ENCODE results near the gene TMSB4Y.

Gene TMSB4Y

DNA sequence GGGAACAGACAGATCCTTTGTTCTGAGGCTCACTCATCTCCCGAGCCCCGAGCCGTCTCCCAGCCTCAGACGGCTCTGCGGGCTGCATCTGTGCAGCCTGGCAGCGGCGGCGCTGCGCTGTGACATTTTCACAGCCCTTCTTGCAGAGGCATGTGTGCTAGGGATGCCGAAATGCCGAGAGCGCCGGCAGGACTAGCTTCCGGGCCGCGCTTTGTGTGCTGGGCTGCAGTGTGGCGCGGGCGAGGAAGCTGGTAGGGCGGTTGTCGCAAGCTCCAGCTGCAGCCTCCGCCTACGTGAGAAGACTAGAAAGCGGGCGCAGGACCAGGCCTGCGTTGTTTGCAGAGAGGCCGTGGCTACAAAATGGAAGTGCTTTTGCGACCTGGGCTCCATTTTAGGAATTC lies at the start of gene TMSB4Y:
Gene TMSB4Y, plus strand, starts transcription at position 332 of the 401 bp plus-strand sequence.
- no peaks in the 10 kb centered on the region for H3K36me3 ChIP-seq (ENCODE audit: control insufficient read depth in 2 of 2, insufficient read depth in 2 of 2, low read length in 2 of 2)
- no peak within 1 kb of the TSS for H3K27ac ChIP-seq (ENCODE audit: low read length)
- H3K9ac ChIP-seq (ENCODE audit: low read length in 2 of 2): peak within 1 kb of the TSS in 1 of 2 donors; percentile 89
- H3K9me3 ChIP-seq (ENCODE audit: control insufficient read depth in 2 of 2, low read length in 2 of 2): no peaks in the 10 kb centered on the region
- H3K4me1 ChIP-seq (ENCODE audit: control insufficient read depth, insufficient read depth, low read length): no peaks in the 10 kb centered on the region
- no peaks in the 10 kb centered on the region for H3K27me3 ChIP-seq (ENCODE audit: control insufficient read depth in 1 of 2, insufficient read depth in 2 of 2, low read length in 2 of 2)
- peak within 1 kb of the TSS in 1 of 2 donors; percentile 83 for H3K4me3 ChIP-seq (ENCODE audit: low read length in 2 of 2)

- no peaks in the 10 kb centered on the region for H3K9me3 ChIP-seq (ENCODE audit: control insufficient read depth in 2 of 2, low read length in 2 of 2)
- no peaks in the 10 kb centered on the region for H3K27me3 ChIP-seq (ENCODE audit: control insufficient read depth in 1 of 2, insufficient read depth in 2 of 2, low read length in 2 of 2)
- H3K4me1 ChIP-seq (ENCODE audit: control insufficient read depth, insufficient read depth, low read length): no peaks in the 10 kb centered on the region
- H3K4me3 ChIP-seq (ENCODE audit: low read length in 2 of 2): no peak overlapping the region
- no peaks in the 10 kb centered on the region for H3K36me3 ChIP-seq (ENCODE audit: control insufficient read depth in 2 of 2, insufficient read depth in 2 of 2, low read length in 2 of 2)
- H3K9ac ChIP-seq (ENCODE audit: low read length in 2 of 2): no peak overlapping the region
- no peak overlapping the region for H3K27ac ChIP-seq (ENCODE audit: low read length)
Measured at GRCh38 chrY:13664162-13664561, 39.5 kb upstream of the TMSB4Y start.

DNA sequence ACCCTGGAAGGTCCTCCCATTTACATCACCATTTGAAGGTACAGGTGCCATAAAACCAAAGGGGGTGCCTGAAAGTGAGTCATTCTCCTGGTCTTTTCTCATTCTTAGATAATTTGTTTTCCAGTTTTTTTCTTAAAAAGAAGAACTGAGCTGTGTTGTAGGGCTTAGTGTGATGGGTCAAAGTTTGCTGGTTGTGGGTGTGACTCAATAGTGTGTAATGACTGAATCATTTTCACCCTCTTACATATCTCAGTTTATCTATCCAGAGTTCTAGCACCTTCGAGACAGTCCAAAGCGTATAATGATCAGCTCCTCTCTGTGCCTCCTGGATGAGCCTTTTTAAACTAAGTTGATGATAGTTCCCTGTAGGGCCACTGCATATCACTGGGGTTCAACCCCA lies 32.6 kb upstream of the TMSB4Y start:
- Histone ChIP-seq H3K9me3 (ENCODE audit: control insufficient read depth in 2 of 2, low read length in 2 of 2) (no peaks in the 10 kb centered on the region), H3K36me3 (ENCODE audit: control insufficient read depth in 2 of 2, insufficient read depth in 2 of 2, low read length in 2 of 2) (no peaks in the 10 kb centered on the region)

GRCh38 chrY:13702276-13702675 lies 1.4 kb upstream of the TMSB4Y start:
- Histone ChIP-seq H3K9ac (ENCODE audit: low read length in 2 of 2) (no peak overlapping the region), H3K36me3 (ENCODE audit: control insufficient read depth in 2 of 2, insufficient read depth in 2 of 2, low read length in 2 of 2) (no peaks in the 10 kb centered on the region), H3K27me3 (ENCODE audit: control insufficient read depth in 1 of 2, insufficient read depth in 2 of 2, low read length in 2 of 2) (no peaks in the 10 kb centered on the region), H3K27ac (ENCODE audit: low read length) (no peak overlapping the region), H3K4me3 (ENCODE audit: low read length in 2 of 2) (no peak overlapping the region), H3K9me3 (ENCODE audit: control insufficient read depth in 2 of 2, low read length in 2 of 2) (no peaks in the 10 kb centered on the region), H3K4me1 (ENCODE audit: control insufficient read depth, insufficient read depth, low read length) (no peaks in the 10 kb centered on the region)

More for the DNA sequence above, 32.6 kb upstream of the TMSB4Y start:
- Histone ChIP-seq H3K9ac (ENCODE audit: low read length in 2 of 2) (no peak overlapping the region), H3K27ac (ENCODE audit: low read length) (no peak overlapping the region), H3K4me1 (ENCODE audit: control insufficient read depth, insufficient read depth, low read length) (no peaks in the 10 kb centered on the region), H3K27me3 (ENCODE audit: control insufficient read depth in 1 of 2, insufficient read depth in 2 of 2, low read length in 2 of 2) (no peaks in the 10 kb centered on the region), H3K4me3 (ENCODE audit: low read length in 2 of 2) (no peak overlapping the region)

DNA sequence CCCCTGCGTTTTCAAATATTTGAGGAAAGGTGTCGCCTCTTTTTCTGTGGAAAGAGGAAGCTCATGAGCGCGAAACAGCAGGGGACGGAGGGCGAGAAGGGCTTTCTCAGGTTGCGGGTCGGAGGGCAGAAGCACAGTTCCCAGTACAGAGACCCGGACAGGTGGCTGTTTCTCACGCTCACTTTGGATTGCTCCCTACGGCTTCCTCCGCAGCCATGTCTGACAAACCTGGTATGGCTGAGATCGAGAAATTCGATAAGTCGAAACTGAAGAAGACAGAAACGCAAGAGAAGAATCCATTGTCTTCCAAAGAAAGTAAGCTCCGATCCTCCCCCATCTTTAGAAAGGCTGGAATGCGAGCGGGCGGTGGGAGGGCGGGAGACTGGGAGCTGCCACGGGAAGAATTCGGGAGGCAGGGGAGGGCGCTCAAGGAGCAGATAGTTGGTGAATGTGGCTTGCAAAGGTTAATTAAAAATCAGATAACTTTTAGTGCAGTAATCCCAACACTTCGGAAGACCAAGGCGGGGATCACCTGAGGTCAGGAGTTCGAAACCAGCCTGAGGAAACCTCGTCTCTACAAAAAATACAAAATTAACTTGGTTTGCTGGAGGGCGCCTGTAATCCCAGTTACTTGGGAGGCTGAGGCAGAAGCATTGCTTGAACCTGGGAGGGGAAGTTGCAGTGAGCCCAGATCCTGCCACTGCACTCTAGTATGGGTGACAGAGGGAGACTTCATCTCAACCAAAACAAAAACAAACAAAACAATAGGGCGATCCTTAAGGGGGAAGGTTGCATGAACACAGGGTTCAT lies 627 bp downstream of the TMSB4Y start:
- no peaks in the 10 kb centered on the region for H3K36me3 ChIP-seq (ENCODE audit: control insufficient read depth in 2 of 2, insufficient read depth in 2 of 2, low read length in 2 of 2)
- no peaks in the 10 kb centered on the region for H3K27me3 ChIP-seq (ENCODE audit: control insufficient read depth in 1 of 2, insufficient read depth in 2 of 2, low read length in 2 of 2)
- H3K9ac ChIP-seq (ENCODE audit: low read length in 2 of 2): peak overlapping the region in 1 of 2 donors; percentile 89
- H3K4me1 ChIP-seq (ENCODE audit: control insufficient read depth, insufficient read depth, low read length): no peaks in the 10 kb centered on the region
- no peak overlapping the region for H3K27ac ChIP-seq (ENCODE audit: low read length)
- H3K4me3 ChIP-seq (ENCODE audit: low read length in 2 of 2): peak overlapping the region in 1 of 2 donors; percentile 83
- no peaks in the 10 kb centered on the region for H3K9me3 ChIP-seq (ENCODE audit: control insufficient read depth in 2 of 2, low read length in 2 of 2)

DNA sequence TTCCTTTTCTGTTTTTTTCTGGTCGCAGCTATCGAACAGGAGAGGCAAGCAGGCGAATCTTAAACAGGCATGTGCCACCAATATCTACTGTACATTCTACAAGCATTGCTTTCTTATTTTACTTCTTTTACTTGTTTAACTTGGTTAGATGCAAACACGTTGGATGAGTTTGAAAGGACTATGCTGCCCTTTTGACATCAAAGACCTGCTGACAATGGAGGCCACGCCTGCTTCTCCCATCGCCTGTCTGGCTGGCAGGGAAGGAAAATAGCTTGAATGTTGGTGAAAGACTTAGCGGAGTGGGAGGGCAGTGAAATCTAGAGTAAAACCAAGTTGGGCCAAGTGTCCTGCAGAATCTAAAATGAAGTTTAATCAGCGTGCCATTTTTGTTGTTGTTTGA lies 1.5 kb downstream of the TMSB4Y start:
- Histone ChIP-seq H3K27ac (ENCODE audit: low read length) (no peak overlapping the region), H3K9ac (ENCODE audit: low read length in 2 of 2) (peak overlapping the region in 1 of 2 donors; percentile 89), H3K4me1 (ENCODE audit: control insufficient read depth, insufficient read depth, low read length) (no peaks in the 10 kb centered on the region), H3K4me3 (ENCODE audit: low read length in 2 of 2) (peak overlapping the region in 1 of 2 donors; percentile 83), H3K27me3 (ENCODE audit: control insufficient read depth in 1 of 2, insufficient read depth in 2 of 2, low read length in 2 of 2) (no peaks in the 10 kb centered on the region), H3K9me3 (ENCODE audit: control insufficient read depth in 2 of 2, low read length in 2 of 2) (no peaks in the 10 kb centered on the region), H3K36me3 (ENCODE audit: control insufficient read depth in 2 of 2, insufficient read depth in 2 of 2, low read length in 2 of 2) (no peaks in the 10 kb centered on the region)

DNA sequence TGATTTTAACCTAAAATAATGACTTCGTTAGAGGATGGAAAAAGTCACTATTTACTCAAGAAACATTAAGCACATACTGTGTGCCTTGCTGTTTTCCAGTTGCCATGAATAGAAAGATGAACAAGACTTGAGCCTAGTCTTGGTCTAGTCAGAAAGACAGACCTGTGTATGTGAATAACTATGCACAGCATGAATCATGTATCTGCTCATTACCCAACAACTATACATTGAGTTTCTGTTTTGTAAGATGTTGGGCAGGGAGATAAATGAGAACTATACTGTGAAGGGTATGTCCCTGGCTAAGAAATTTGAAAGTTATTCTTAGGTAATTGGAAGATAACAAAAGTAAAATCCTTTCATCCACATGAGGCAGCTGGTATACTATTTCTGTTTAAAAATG lies 4.3 kb downstream of the TMSB4Y start:
- Histone ChIP-seq H3K36me3 (ENCODE audit: control insufficient read depth in 2 of 2, insufficient read depth in 2 of 2, low read length in 2 of 2) (no peaks in the 10 kb centered on the region), H3K9ac (ENCODE audit: low read length in 2 of 2) (no peak overlapping the region), H3K27ac (ENCODE audit: low read length) (no peak overlapping the region), H3K9me3 (ENCODE audit: control insufficient read depth in 2 of 2, low read length in 2 of 2) (no peaks in the 10 kb centered on the region), H3K27me3 (ENCODE audit: control insufficient read depth in 1 of 2, insufficient read depth in 2 of 2, low read length in 2 of 2) (no peaks in the 10 kb centered on the region), H3K4me3 (ENCODE audit: low read length in 2 of 2) (no peak overlapping the region), H3K4me1 (ENCODE audit: control insufficient read depth, insufficient read depth, low read length) (no peaks in the 10 kb centered on the region)

- H3K9me3 ChIP-seq (ENCODE audit: control insufficient read depth in 2 of 2, low read length in 2 of 2): no peaks in the 10 kb centered on the region
- no peaks in the 10 kb centered on the region for H3K4me1 ChIP-seq (ENCODE audit: control insufficient read depth, insufficient read depth, low read length)
- no peaks in the 10 kb centered on the region for H3K36me3 ChIP-seq (ENCODE audit: control insufficient read depth in 2 of 2, insufficient read depth in 2 of 2, low read length in 2 of 2)
- no peak overlapping the region for H3K9ac ChIP-seq (ENCODE audit: low read length in 2 of 2)
- H3K4me3 ChIP-seq (ENCODE audit: low read length in 2 of 2): no peak overlapping the region
- H3K27me3 ChIP-seq (ENCODE audit: control insufficient read depth in 1 of 2, insufficient read depth in 2 of 2, low read length in 2 of 2): no peaks in the 10 kb centered on the region
- no peak overlapping the region for H3K27ac ChIP-seq (ENCODE audit: low read length)
Measured at GRCh38 chrY:13718996-13719395, 15.3 kb downstream of the TMSB4Y start.

- Histone ChIP-seq H3K27ac (ENCODE audit: low read length) (no peak overlapping the region), H3K4me3 (ENCODE audit: low read length in 2 of 2) (no peak overlapping the region), H3K36me3 (ENCODE audit: control insufficient read depth in 2 of 2, insufficient read depth in 2 of 2, low read length in 2 of 2) (no peaks in the 10 kb centered on the region), H3K4me1 (ENCODE audit: control insufficient read depth, insufficient read depth, low read length) (no peaks in the 10 kb centered on the region), H3K9me3 (ENCODE audit: control insufficient read depth in 2 of 2, low read length in 2 of 2) (no peaks in the 10 kb centered on the region), H3K27me3 (ENCODE audit: control insufficient read depth in 1 of 2, insufficient read depth in 2 of 2, low read length in 2 of 2) (no peaks in the 10 kb centered on the region), H3K9ac (ENCODE audit: low read length in 2 of 2) (no peak overlapping the region)
Measured at GRCh38 chrY:13729517-13729916, 25.8 kb downstream of the TMSB4Y start.

GRCh38 chrY:13738618-13739017 lies 34.9 kb downstream of the TMSB4Y start:
- Histone ChIP-seq H3K4me1 (ENCODE audit: control insufficient read depth, insufficient read depth, low read length) (no peaks in the 10 kb centered on the region), H3K27ac (ENCODE audit: low read length) (no peak overlapping the region), H3K27me3 (ENCODE audit: control insufficient read depth in 1 of 2, insufficient read depth in 2 of 2, low read length in 2 of 2) (no peaks in the 10 kb centered on the region)

GRCh38 chrY:13751289-13752071 lies 47.8 kb downstream of the TMSB4Y start:
- Histone ChIP-seq H3K36me3 (ENCODE audit: control insufficient read depth in 2 of 2, insufficient read depth in 2 of 2, low read length in 2 of 2) (no peaks in the 10 kb centered on the region), H3K4me3 (ENCODE audit: low read length in 2 of 2) (peak overlapping the region in 1 of 2 donors; percentile 46)

More at GRCh38 chrY:13738618-13739017, 34.9 kb downstream of the TMSB4Y start:
- Histone ChIP-seq H3K9ac (ENCODE audit: low read length in 2 of 2) (no peak overlapping the region), H3K9me3 (ENCODE audit: control insufficient read depth in 2 of 2, low read length in 2 of 2) (no peaks in the 10 kb centered on the region), H3K36me3 (ENCODE audit: control insufficient read depth in 2 of 2, insufficient read depth in 2 of 2, low read length in 2 of 2) (no peaks in the 10 kb centered on the region), H3K4me3 (ENCODE audit: low read length in 2 of 2) (no peak overlapping the region)

More at GRCh38 chrY:13751289-13752071, 47.8 kb downstream of the TMSB4Y start:
- no peak overlapping the region for H3K27ac ChIP-seq (ENCODE audit: low read length)
- no peaks in the 10 kb centered on the region for H3K27me3 ChIP-seq (ENCODE audit: control insufficient read depth in 1 of 2, insufficient read depth in 2 of 2, low read length in 2 of 2)
- H3K9ac ChIP-seq (ENCODE audit: low read length in 2 of 2): no peak overlapping the region
- no peaks in the 10 kb centered on the region for H3K4me1 ChIP-seq (ENCODE audit: control insufficient read depth, insufficient read depth, low read length)
- H3K9me3 ChIP-seq (ENCODE audit: control insufficient read depth in 2 of 2, low read length in 2 of 2): no peaks in the 10 kb centered on the region

All from stomach smooth muscle (tissue), 2 donors.